HEK293 (cell line): ENCODE measurements around the gene PLEKHJ1.

Experiments used
- CTCF ChIA-PET: fragments of 350-600 bp; formaldehyde crosslinking; extraction: SDS; loops from one replicate; lab custom pipeline; 2021; ENCODE audit warnings: antibody characterized with exemption; lab: Yijun Ruan, JAX
- POLR2A ChIA-PET: fragments of 300-600 bp; formaldehyde crosslinking; extraction: SDS; loops from one replicate; lab custom pipeline; 2020; ENCODE audit warnings: antibody characterized with exemption, inconsistent platforms; lab: Yijun Ruan, JAX
- H3K27ac ChIP-seq: fragments of 200-500 bp; sonication (Bioruptor generic); 2 replicates; pipeline ENCODE4 v1.5.1; 2014; ENCODE audit warnings: low read depth, low read length, control low read depth, inconsistent platforms; ENCODE audit errors: extremely low read depth
- H3K36me3 ChIP-seq, 2 experiments: fragments of 200-500 bp in 1 of 2; sonication (Bioruptor generic) in 1 of 2; 1 replicate in 1 of 2; 2 replicates in 1 of 2; pipeline ENCODE4 v1.5.1; 2014 to 2017; ENCODE audit warnings: inconsistent platforms in 2 of 2, low read length in 2 of 2; ENCODE audit not compliant: control insufficient read depth in 2 of 2, insufficient read depth in 1 of 2
- H3K4me1 ChIP-seq: fragments of 200-500 bp; sonication (Bioruptor generic); 2 replicates; pipeline ENCODE4 v1.5.1; 2014; ENCODE audit warnings: mild to moderate bottlenecking, low read length, inconsistent platforms; ENCODE audit not compliant: control insufficient read depth, insufficient read depth
- H3K4me3 ChIP-seq: 2 replicates; pipeline ENCODE4 v1.5.1; 2011; ENCODE audit warnings: low read depth, mild to moderate bottlenecking, control low read depth, low read length, moderate library complexity
- H3K9me3 ChIP-seq: fragments of 200-500 bp; sonication (Bioruptor generic); 2 replicates; pipeline ENCODE4 v1.5.1; 2014; ENCODE audit warnings: low read depth, low read length, inconsistent platforms; ENCODE audit not compliant: control insufficient read depth, insufficient read depth
- GLIS1 ChIP-seq: fragments of 450-650 bp; formaldehyde crosslinking; IDR thresholded peaks from 2 replicates; pipeline ENCODE4 v1.5.1; 2016; ENCODE audit warnings: missing biosample characterization, missing genetic modification characterization
- GLIS2 ChIP-seq: fragments of 450-650 bp; formaldehyde crosslinking; IDR thresholded peaks from 2 replicates; pipeline ENCODE4 v1.5.1; 2016; ENCODE audit warnings: missing biosample characterization, missing genetic modification characterization
- HIC1 ChIP-seq: fragments of 450-650 bp; formaldehyde crosslinking; IDR thresholded peaks from 2 replicates; pipeline ENCODE4 v1.5.1; 2016; ENCODE audit warnings: missing biosample characterization, missing genetic modification characterization
- HOXC10 ChIP-seq: sonication (generic); formaldehyde crosslinking; IDR thresholded peaks from 2 replicates; pipeline ENCODE4 v1.8.1; 2023; ENCODE audit warnings: mild to moderate bottlenecking, missing genetic modification reagents
- IKZF3 ChIP-seq: fragments of 450-650 bp; IDR thresholded peaks from 2 replicates; pipeline ENCODE4 v1.5.0; 2018; ENCODE audit warnings: missing biosample characterization, mild to moderate bottlenecking, missing genetic modification characterization, moderate library complexity
- KLF1 ChIP-seq: fragments of 450-650 bp; formaldehyde crosslinking; IDR thresholded peaks from 2 replicates; pipeline ENCODE4 v1.5.1; 2016; ENCODE audit warnings: missing biosample characterization, missing genetic modification characterization
- KLF8 ChIP-seq: fragments of 450-650 bp; formaldehyde crosslinking; IDR thresholded peaks from 2 replicates; pipeline ENCODE4 v1.5.1; 2016; ENCODE audit warnings: missing biosample characterization, missing genetic modification characterization
- KLF9 ChIP-seq: fragments of 450-650 bp; formaldehyde crosslinking; IDR thresholded peaks from 2 replicates; pipeline ENCODE4 v1.5.1; 2016; ENCODE audit warnings: missing biosample characterization, missing genetic modification characterization, low read depth
- PATZ1 ChIP-seq: fragments of 450-650 bp; formaldehyde crosslinking; IDR thresholded peaks from 2 replicates; pipeline ENCODE4 v1.5.1; 2016; ENCODE audit warnings: missing biosample characterization, missing genetic modification characterization
- PBX3 ChIP-seq: sonication (generic); formaldehyde crosslinking; IDR thresholded peaks from 2 replicates; pipeline ENCODE4 v1.8.1; 2022; ENCODE audit warnings: mild to moderate bottlenecking, moderate library complexity, missing genetic modification reagents
- ZBTB8A ChIP-seq: fragments of 450-650 bp; formaldehyde crosslinking; IDR thresholded peaks from 2 replicates; pipeline ENCODE4 v1.5.1; 2016; ENCODE audit warnings: missing biosample characterization, missing genetic modification characterization
- ZEB2 ChIP-seq: fragments of 450-650 bp; formaldehyde crosslinking; IDR thresholded peaks from 2 replicates; pipeline ENCODE4 v1.5.1; 2016; ENCODE audit warnings: missing biosample characterization, missing genetic modification characterization
- ZFP37 ChIP-seq: fragments of 450-650 bp; formaldehyde crosslinking; IDR thresholded peaks from 2 replicates; pipeline ENCODE4 v1.5.1; 2016; ENCODE audit warnings: missing biosample characterization, missing genetic modification characterization
- ZIC2 ChIP-seq: fragments of 450-650 bp; formaldehyde crosslinking; IDR thresholded peaks from 2 replicates; pipeline ENCODE4 v1.5.1; 2016; ENCODE audit warnings: missing biosample characterization, missing genetic modification characterization
- ZNF169 ChIP-seq: fragments of 450-650 bp; formaldehyde crosslinking; IDR thresholded peaks from 2 replicates; pipeline ENCODE4 v1.5.1; 2016; ENCODE audit warnings: missing biosample characterization, missing genetic modification characterization
- ZNF18 ChIP-seq: fragments of 450-650 bp; formaldehyde crosslinking; IDR thresholded peaks from 2 replicates; pipeline ENCODE4 v1.5.1; 2016; ENCODE audit warnings: missing biosample characterization, missing genetic modification characterization
- ZNF2 ChIP-seq: fragments of 450-650 bp; formaldehyde crosslinking; IDR thresholded peaks from 2 replicates; pipeline ENCODE4 v1.5.1; 2016; ENCODE audit warnings: missing biosample characterization, missing genetic modification characterization
- ZNF23 ChIP-seq: fragments of 450-650 bp; formaldehyde crosslinking; IDR thresholded peaks from 2 replicates; pipeline ENCODE4 v1.5.1; 2016; ENCODE audit warnings: missing biosample characterization, missing genetic modification characterization, borderline replicate concordance
- ZNF341 ChIP-seq: fragments of 450-650 bp; formaldehyde crosslinking; IDR thresholded peaks from 2 replicates; pipeline ENCODE4; 2016; ENCODE audit warnings: low read depth, missing biosample characterization, missing genetic modification characterization
- ZNF510 ChIP-seq: fragments of 450-650 bp; formaldehyde crosslinking; IDR thresholded peaks from 2 replicates; pipeline ENCODE4 v1.5.1; 2018; ENCODE audit warnings: mild to moderate bottlenecking, missing genetic modification characterization, missing biosample characterization; ENCODE audit not compliant: insufficient replicate concordance
- ZNF560 ChIP-seq: fragments of 450-650 bp; formaldehyde crosslinking; IDR thresholded peaks from 2 replicates; pipeline ENCODE4 v1.5.1; 2017; ENCODE audit warnings: missing biosample characterization, missing genetic modification characterization, borderline replicate concordance
- ZNF561 ChIP-seq: fragments of 450-650 bp; IDR thresholded peaks from 2 replicates; pipeline ENCODE4 v1.5.1; 2018; ENCODE audit warnings: missing biosample characterization, missing genetic modification characterization, borderline replicate concordance
- ZNF580 ChIP-seq: fragments of 450-650 bp; formaldehyde crosslinking; IDR thresholded peaks from 2 replicates; pipeline ENCODE4 v1.5.1; 2016; ENCODE audit warnings: missing biosample characterization, missing genetic modification characterization
- ZNF600 ChIP-seq: fragments of 450-650 bp; formaldehyde crosslinking; IDR thresholded peaks from 2 replicates; pipeline ENCODE4 v1.5.1; 2016; ENCODE audit warnings: missing biosample characterization, missing genetic modification characterization
- ZNF791 ChIP-seq: fragments of 450-650 bp; formaldehyde crosslinking; IDR thresholded peaks from 2 replicates; pipeline ENCODE4 v1.5.1; 2016; ENCODE audit warnings: missing biosample characterization, missing genetic modification characterization

The PLEKHJ1 gene

GRCh38 chr19:2250766-2251105, 14.6 kb upstream of the PLEKHJ1 start:
- H3K9me3 ChIP-seq = no peaks in the 10 kb centered on the region
- no peak overlapping the region for H3K27ac ChIP-seq
- POLR2A ChIA-PET = interaction anchor here (1.0 to 3.4 kb wide), 3 partner anchors 12 to 225 kb away, joined by 3 to 14 read pairs (median 7); partner anchors contain the start of genes GADD45B and PLEKHJ1
- H3K4me3 ChIP-seq = no peak overlapping the region
- H3K4me1 ChIP-seq = no peaks in the 10 kb centered on the region
- peaks cover 0 to 33% of the 10 kb centered on the region in 2 experiments; a peak in 1 of 3 replicates for H3K36me3 ChIP-seq
- CTCF ChIA-PET = interaction anchor here (0.5 kb wide), 1 partner anchor 21 kb away, joined by 3 read pairs; no protein-coding TSS in a partner anchor
- TF ChIP-seq ZNF23 (no peak), ZNF510 (no peak), ZNF791 (tag by site-specific recombination) (no peak)

GRCh38 chr19:2249880-2250765, 14.0 kb upstream of the PLEKHJ1 start:
- Histone ChIP-seq H3K4me1 (no peaks in the 10 kb centered on the region), H3K36me3 (peaks cover under 1 to 39% of the 10 kb centered on the region in 2 experiments; a peak in 2 of 3 replicates), H3K9me3 (no peaks in the 10 kb centered on the region), H3K27ac (no peak overlapping the region), H3K4me3 (no peak overlapping the region)
- ChIA-PET POLR2A (interaction anchor here (0.6 to 3.4 kb wide), 4 partner anchors 12 to 226 kb away, joined by 3 to 14 read pairs (median 6); partner anchors contain the start of genes GADD45B and PLEKHJ1), CTCF (interaction anchor here (0.5 to 0.6 kb wide), 3 partner anchors 11 to 22 kb away, joined by 3 read pairs; no protein-coding TSS in a partner anchor)
- TF ChIP-seq GLIS1 = 0 out of 2 replicates have a peak, but pooled peaks have one; percentile 7
- peak; percentile 60 for TF ChIP-seq ZNF600 (tag by site-specific recombination)
- no peak for TF ChIP-seq ZNF561
- TF ChIP-seq ZBTB8A (tag by site-specific recombination) = peak; percentile 30; the same call in 1 of the 2 replicates
- TF ChIP-seq KLF9 (tag by site-specific recombination) = peak; percentile 41; the same call in 1 of the 2 replicates
- TF ChIP-seq ZNF560 (tag by site-specific recombination) = no peak
- TF ChIP-seq ZIC2 (tag by site-specific recombination) = 0 out of 2 replicates have a peak, but pooled peaks have one; percentile 6
- no peak for TF ChIP-seq ZNF18 (tag by site-specific recombination)
- TF ChIP-seq HIC1 (tag by site-specific recombination) = peak; percentile 96
- TF ChIP-seq ZFP37 (tag by site-specific recombination) = 0 out of 2 replicates have a peak, but pooled peaks have one; percentile 36
- TF ChIP-seq GLIS2 = peak; percentile 33; the same call in 1 of the 2 replicates
- peak; percentile 60; the same call in 1 of the 2 replicates for TF ChIP-seq KLF8 (tag by site-specific recombination)
- TF ChIP-seq KLF1 = no peak
- TF ChIP-seq ZNF341 (tag by site-specific recombination) = peak; percentile 53; the same call in 1 of the 2 replicates
- TF ChIP-seq ZNF169 (tag by site-specific recombination) = no peak
- TF ChIP-seq HOXC10 (CRISPR knock-in tag) = no peak
- TF ChIP-seq PATZ1 (tag by site-specific recombination) = peak; percentile 42; the same call in 1 of the 2 replicates
- no peak for TF ChIP-seq ZNF580
- peak; percentile 11; the same call in 1 of the 2 replicates for TF ChIP-seq IKZF3
- no peak for TF ChIP-seq PBX3 (CRISPR knock-in tag)
- no peak for TF ChIP-seq ZEB2
- TF ChIP-seq ZNF2 = 0 out of 2 replicates have a peak, but pooled peaks have one; percentile 17
- TF ChIP-seq, all 188 proteins: peak for 13
